BE2C (cell line): ENCODE results near the gene SMPD4.
"Not testable (repeated sequence)": the region's sequence is repeated elsewhere in the genome, so short reads cannot be mapped to it uniquely, and the experiment has no call there.

Experiments
- DNase-seq: peaks from one replicate; pipeline ENCODE4 v3.0.0-alpha.2; 2020
- H3K27me3 ChIP-seq: fragments of 250-450 bp; sonication (Bioruptor Pico); 2 replicates; pipeline ENCODE4 v1.5.1; 2020; ENCODE audit warnings: mild to moderate bottlenecking
- H3K36me3 ChIP-seq: fragments of 250-450 bp; sonication (Bioruptor Pico); 2 replicates; pipeline ENCODE4 v1.5.1; 2020; ENCODE audit warnings: mild to moderate bottlenecking
- H3K4me1 ChIP-seq: fragments of 250-450 bp; sonication (Bioruptor Pico); 2 replicates; pipeline ENCODE4 v1.5.1; 2020
- H3K4me3 ChIP-seq: 2 replicates; pipeline ENCODE4 v1.5.1; 2011; ENCODE audit warnings: low read depth, low read length
- H3K9me3 ChIP-seq: fragments of 250-450 bp; sonication (Bioruptor Pico); 2 replicates; pipeline ENCODE4 v1.5.1; 2020
- TF ChIP-seq, protein P1 (sequence below): IDR thresholded peaks from 2 replicates; pipeline ENCODE4 v1.5.1; 2012; ENCODE audit warnings: mild to moderate bottlenecking, low read depth, low read length

SMPD4 gene

DNA sequence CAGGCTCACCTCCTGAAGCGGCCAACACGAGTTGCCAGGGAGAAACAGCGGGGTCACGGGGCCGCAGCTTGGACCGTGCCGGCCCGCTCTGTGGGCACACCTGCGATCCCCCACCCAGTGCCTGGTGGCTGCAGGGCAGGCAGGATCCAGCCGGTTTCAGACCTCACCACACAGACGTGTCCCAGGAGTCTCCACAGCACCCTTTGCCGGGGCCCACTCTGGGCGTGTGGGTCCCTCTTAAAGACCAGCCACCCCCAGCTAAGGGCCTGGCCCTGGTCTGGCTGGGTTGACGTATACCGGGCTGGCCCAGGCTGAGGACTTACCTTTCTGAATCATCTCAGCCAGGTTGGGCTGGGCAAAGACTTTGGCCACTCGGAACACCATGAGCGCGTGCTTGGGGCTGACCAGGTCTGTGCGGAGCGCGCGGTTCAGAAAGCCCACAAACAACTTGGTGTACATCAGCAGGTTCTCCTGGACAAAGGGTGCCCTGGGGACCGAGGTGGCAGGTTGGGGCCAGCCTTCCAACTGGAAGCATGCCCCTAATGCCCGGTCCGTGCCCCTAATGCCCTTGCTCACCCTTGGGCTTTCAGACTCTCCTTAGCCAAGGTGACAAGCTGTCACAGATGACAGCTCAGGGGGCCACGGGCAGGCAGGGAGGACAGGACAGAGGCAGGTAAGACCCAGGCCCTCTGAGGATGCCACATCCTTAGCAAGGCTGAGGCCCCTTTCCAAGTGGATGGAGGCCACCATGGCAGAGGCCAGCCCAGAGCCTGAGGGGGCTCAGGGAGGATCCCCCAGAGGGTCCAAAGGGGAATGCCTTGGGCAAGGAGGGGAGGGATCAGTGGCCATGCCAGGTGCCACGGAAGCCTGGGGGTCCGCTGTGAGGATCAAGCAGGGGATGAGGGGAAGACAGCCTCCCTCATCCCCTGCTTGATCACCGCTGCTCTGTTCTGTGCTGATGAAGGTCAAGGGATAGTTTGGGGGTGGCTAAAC lies 26.3 kb downstream of the SMPD4 start:
- H3K4me3 ChIP-seq, result no peak overlapping the region
- TF ChIP-seq, protein P1, sequence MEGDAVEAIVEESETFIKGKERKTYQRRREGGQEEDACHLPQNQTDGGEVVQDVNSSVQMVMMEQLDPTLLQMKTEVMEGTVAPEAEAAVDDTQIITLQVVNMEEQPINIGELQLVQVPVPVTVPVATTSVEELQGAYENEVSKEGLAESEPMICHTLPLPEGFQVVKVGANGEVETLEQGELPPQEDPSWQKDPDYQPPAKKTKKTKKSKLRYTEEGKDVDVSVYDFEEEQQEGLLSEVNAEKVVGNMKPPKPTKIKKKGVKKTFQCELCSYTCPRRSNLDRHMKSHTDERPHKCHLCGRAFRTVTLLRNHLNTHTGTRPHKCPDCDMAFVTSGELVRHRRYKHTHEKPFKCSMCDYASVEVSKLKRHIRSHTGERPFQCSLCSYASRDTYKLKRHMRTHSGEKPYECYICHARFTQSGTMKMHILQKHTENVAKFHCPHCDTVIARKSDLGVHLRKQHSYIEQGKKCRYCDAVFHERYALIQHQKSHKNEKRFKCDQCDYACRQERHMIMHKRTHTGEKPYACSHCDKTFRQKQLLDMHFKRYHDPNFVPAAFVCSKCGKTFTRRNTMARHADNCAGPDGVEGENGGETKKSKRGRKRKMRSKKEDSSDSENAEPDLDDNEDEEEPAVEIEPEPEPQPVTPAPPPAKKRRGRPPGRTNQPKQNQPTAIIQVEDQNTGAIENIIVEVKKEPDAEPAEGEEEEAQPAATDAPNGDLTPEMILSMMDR, result no peak
- no peak for DNase-seq
- H3K36me3 ChIP-seq, result no peaks in the 10 kb centered on the region
- H3K27me3 ChIP-seq, result no peaks in the 10 kb centered on the region
- H3K4me1 ChIP-seq, result no peaks in the 10 kb centered on the region
- no peaks in the 10 kb centered on the region for H3K9me3 ChIP-seq

DNA sequence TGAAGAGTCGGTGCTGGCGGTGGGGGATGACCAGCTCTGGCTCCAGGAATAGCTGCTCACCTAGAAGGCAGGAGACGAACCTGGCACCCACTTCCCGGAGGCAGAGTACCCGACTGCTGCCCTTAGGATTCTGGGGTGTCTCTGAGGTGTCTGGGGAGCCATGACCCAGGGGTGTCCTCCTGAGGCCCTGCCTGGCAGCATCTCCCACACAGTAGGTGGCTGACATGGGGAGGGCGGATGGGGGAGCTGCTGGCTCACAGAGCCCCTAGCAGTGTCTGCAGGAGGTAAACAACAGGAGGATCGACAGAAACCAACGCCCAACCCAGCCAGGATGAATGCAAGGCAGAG lies 27.0 kb downstream of the SMPD4 start:
- H3K4me1 ChIP-seq, H3K36me3 ChIP-seq, DNase-seq, H3K9me3 ChIP-seq, H3K4me3 ChIP-seq, H3K27me3 ChIP-seq: not testable (repeated sequence)

DNA sequence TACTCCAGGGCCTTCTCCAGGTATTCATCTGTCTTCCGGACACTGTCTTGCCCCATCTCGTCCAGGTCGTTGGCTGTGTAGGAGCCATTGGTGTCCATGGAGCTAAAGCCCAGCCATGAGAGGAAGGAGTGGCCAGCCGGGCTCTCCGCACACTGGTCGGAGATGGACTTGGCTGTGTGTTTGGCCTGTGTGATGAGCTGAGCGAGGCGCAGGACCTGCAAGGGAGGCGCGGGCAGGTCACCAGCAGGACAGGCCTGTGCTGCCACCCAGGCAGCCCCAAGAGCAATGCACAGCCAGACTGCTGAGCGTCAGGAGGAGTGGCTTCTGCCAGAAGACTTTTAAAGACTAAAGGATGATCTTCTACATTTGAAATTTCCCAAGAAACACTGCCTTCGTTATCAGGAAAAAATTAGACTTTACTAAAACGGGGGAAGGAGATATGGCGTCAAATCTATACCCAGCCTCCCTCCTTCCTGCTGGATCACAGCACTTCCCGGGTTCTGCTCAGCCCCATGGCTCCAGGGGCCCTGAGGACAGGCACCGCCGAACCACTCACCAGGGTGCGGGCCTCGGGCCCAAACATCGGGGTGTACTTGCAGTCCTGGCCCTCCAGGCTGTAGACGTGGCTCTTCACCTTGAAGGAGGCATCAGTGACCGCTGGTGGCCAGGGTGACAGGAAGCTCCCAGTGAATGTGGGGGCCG lies 27.5 kb downstream of the SMPD4 start:
- H3K36me3 ChIP-seq, H3K4me1 ChIP-seq, H3K27me3 ChIP-seq, H3K9me3 ChIP-seq, DNase-seq, H3K4me3 ChIP-seq: not testable (repeated sequence)

DNA sequence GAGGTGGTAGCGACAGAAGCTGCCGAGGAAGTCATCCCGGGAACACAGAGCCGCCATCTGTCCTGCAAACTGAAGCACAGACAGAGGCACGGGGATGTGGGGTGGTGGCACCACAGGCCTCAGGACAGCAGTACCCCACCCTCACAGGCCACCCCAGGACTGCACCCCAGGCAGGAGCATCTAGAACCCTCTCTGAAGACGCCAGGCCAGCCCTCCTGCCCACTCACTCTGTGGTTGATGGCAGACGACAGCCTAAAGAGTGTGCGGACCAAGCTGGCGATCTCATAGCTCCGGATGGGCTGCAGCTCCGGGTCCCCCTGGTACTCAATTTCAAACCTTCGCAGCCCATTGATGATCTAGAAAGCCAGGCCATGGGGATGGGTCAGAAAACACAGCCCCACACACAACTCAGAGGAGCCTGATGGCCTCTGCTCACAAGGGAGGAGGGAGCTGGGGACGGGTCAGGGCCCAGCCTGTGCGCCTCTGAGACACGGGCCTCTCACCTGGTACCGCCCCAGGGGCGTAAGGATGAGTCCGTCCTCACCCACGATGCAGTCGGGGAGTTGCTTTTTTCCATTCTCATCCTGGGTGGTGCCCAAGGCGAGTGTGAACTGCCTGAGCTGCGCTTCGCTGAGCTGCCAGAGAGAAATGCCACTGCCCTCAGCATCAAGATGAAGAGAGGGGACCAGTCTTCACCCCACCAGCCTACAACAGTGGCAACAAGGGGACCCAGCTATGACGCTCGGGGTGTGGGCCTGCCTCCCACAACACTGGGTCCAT lies 28.4 kb downstream of the SMPD4 start:
- no peak for DNase-seq
- Histone ChIP-seq H3K4me3 (no peak overlapping the region), H3K27me3 (no peaks in the 10 kb centered on the region), H3K4me1 (no peaks in the 10 kb centered on the region), H3K36me3 (no peaks in the 10 kb centered on the region), H3K9me3 (no peaks in the 10 kb centered on the region)
- TF ChIP-seq, protein P1, result no peak

DNA sequence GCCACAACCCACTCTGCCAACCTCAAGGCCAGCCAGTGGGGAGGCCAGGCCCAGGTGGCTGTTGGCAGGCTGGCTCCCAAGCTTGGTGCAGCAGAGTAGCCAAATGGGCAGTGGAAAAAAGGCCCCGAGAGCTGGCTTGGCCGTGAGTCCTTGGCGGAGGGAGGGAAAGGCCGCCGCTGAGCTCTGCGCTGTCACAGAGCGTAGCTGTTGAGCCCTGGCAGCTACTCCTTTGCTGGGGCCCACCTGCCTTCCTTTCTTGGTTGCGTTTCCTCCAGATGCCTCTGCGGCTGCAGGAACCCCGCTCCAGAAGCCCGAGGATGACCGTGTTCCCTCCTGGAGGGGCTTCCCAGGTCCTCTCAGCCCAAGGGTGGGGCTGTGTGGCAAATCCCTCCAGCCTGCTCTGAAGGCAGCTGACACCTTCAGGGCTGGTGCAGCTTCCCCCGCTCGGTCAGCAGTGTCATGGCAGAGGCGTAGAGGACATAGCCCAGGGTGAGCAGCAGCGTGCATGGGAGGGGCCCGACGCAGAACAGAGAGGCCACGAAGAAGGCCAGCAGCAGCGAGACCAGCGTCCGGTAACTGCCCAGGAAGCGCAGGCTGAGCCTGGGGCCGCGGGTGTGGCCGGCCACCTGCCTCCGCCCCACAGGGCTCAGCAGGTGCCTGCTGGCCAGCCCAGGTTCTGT lies 29.1 kb downstream of the SMPD4 start:
- DNase-seq, H3K4me3 ChIP-seq, H3K4me1 ChIP-seq, H3K36me3 ChIP-seq, H3K27me3 ChIP-seq, H3K9me3 ChIP-seq: not testable (repeated sequence)

DNA sequence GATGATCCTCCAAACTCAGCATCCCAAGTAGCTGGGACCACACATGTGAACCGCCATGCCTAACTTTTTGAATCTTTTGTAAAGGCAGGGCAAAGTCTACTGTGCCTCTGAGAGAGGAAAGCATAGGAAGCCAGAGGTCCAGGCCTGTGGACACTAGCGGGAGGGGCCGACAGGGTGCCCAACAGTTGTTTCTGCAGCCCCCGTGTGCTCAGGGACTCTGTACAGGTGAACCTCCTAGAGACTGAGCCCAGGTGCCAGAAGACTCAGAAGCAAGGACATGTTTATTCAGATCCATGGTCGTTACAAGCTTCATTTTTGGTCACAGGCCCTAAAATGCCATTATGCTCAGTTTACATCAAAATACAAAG lies 30.3 kb downstream of the SMPD4 start:
- H3K4me1 ChIP-seq, H3K4me3 ChIP-seq, H3K36me3 ChIP-seq, H3K9me3 ChIP-seq, DNase-seq, H3K27me3 ChIP-seq: not testable (repeated sequence)

DNA sequence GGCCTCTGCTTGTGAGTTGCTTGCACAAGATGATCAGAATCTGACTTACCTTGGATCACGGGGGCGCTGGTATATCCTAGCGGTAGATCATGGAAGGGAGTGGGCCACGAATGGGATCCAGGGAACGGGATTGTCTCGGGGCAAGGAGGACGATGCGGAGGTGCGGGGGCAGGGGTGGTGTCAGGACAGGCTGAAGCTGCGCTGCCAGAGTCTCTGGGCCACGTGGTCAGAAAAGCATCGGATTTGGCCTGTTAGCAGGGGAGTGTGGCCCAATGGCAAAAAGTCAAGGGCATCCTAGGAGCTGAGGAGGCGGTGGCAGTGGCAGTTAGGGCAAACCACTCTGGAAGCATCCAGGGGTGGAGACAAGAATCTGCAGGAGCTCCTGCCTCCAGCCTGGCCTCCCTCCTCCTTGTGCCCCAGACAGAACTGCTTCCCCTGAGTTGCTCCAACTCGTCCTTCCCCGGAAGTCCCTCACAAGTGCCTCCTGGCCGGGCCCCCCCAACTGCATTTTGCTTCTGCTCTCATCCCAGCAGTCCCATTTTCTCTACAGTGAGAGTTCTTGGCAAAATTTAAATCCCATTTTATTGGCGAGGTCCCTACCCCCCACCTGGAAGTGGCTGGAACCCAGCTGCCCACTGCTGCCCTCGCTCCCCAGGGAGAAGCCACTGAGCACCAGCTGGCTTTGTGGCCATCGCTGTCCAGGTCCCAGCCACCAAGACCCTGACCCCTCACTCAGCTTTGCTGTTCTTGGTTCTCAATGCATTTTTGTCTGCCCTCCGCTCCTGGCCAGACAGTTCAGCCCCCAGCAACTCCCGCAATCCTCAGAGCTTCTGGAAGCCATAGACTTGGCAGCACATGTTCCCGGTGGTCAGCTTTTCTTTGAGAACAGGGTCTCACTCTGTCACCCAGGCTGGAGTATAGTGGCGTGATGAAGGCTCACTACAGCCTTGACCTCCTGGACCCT lies 30.9 kb downstream of the SMPD4 start:
- H3K36me3 ChIP-seq, result no peaks in the 10 kb centered on the region
- H3K27me3 ChIP-seq, result no peaks in the 10 kb centered on the region
- no peaks in the 10 kb centered on the region for H3K9me3 ChIP-seq
- TF ChIP-seq, protein P1, result no peak
- H3K4me1 ChIP-seq, result no peaks in the 10 kb centered on the region
- H3K4me3 ChIP-seq, result no peak overlapping the region
- no peak for DNase-seq

DNA sequence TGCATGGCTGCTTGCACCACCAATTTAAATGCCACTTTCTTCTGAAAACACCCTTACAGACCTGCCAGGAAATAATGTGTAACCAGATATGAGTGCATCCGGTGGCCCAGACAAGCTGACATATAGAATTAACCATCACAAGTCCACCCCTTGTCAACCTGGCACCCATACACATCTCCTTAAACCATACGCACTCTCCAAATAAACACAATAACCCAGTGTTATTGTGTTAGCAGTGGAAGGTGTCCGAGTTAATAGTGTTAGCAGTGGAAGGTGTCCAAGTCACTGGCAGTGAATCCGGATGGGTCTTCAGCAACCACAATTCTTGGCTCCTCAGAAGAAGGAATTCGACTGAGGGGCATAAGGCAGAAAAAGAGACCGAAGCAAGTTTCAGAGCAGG lies 32.9 kb downstream of the SMPD4 start:
- H3K9me3 ChIP-seq, DNase-seq, H3K36me3 ChIP-seq, H3K4me3 ChIP-seq, H3K27me3 ChIP-seq, H3K4me1 ChIP-seq: not testable (repeated sequence)

DNA sequence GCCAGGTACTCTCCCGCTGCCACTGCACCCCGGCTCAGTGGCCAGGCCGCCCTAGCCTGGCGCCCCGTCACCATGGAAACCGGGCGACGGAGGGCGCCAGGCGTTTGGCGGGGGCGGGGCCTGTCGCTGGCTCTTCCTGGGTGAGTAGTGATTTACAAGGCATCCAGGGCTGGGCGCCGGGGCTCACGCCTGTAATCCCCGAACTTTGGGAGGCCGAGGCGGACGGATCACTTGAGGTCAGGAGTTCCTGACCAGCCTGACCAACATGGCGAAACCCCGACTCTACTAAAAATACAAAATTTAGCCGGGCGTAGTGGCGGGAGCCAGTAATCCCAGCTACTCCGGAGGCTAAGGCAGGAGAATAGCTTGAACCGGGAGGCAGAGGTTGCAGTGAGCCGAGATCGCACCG lies 36.4 kb downstream of the SMPD4 start, which contains the start of gene CCDC74B:
Gene CCDC74B (minus strand): TSS at position 107 of the 409 bp plus-strand sequence. CDS start 116 bp downstream, outside the sequence.
- H3K4me1 ChIP-seq, H3K9me3 ChIP-seq, H3K36me3 ChIP-seq, H3K27me3 ChIP-seq: not testable (repeated sequence)
- H3K4me3 ChIP-seq, result peak within 1 kb of the TSS; percentile 28
- peak; percentile 68 for DNase-seq

DNA sequence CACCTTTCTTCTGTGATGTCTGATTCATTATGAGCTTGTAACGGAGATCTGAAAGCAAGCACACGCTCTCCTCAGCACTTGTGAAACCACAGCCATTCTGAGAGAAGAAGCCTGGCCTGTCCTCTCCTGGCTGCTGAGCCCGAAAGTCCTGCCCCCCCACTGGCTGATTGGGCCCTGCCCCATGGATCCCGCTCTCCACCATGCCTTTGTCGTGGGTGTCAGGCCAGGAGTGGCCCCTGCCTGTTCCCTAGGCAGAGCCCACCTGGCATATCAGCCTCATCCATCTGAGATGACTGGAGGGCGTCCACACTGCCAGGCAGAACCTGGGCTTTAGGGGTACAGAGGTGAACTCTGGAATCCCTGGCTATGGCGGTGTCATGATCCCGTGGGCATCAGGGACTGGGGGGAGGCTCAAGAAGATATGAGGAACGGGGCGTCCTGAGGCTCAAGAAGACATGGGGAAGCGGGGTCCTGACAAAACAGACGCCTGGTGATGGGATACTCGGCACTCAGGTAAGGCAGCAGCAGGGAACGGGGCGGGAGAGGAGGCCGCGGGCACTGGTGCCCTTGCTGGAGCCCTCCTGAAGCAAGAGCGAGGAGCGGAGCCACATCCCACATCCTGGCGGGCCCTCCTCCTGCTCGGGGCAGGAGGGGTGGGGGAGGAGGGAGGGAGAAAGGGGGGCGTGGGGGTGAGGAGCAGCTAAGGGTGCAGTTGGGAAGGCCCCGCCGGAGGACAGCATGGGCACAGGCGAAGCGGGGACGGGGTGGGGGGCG lies 37.9 kb downstream of the SMPD4 start:
- not testable (repeated sequence) for H3K27me3 ChIP-seq, H3K4me1 ChIP-seq, H3K9me3 ChIP-seq, H3K36me3 ChIP-seq, DNase-seq, H3K4me3 ChIP-seq
